Upper lobe of left lung (tissue), 4 donors: ENCODE data around the gene ZDHHC20.

Experiments used
- EP300 ChIP-seq, 4 donors: sonication (generic); formaldehyde crosslinking; IDR thresholded peaks; one replicate each; pipeline ENCODE4 v1.5.1; 2017; ENCODE audit warnings: antibody characterized with exemption in 4 of 4, control low read depth in 2 of 4
- TF ChIP-seq, protein P1 (sequence below), 6 experiments: fragments of 450-650 bp in 4 of 6; fragments of 200-600 bp in 2 of 6; sonication (generic) in 2 of 6; IDR thresholded peaks; one replicate each; pipeline ENCODE4 v1.5.1; 2016 to 2019; ENCODE audit warnings: antibody characterized with exemption in 6 of 6

DNA sequence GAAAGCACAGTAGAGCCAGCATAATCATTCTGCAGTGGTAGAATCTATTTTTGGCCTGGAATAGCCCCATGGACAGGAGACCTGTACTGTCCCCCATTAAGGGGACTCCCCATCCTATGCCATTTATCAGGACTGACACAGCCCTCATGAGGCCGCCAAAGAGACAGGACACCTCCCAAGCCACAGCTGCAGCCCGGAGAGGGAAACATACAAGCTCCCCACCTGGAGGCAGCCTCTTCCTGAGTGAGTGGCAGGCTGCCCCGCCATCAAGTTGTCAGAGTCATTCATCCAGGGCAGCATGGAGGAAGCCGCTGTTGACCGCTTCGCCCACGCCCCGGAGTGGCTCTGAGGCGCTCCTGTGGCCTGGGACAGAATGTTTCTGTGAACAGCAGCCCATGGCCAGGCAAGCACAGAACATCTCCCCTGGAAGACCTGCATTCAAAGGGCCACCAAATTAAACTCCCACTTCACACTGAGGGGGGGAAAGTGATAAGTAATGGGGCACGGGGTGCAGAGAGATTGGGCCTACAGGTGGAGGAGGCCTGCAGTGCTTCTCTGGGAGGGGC, 111.3 kb downstream of the ZDHHC20 start:
- no peak for TF ChIP-seq EP300 (IDR thresholded peaks at IDR 0.05)
- TF ChIP-seq, protein P1, sequence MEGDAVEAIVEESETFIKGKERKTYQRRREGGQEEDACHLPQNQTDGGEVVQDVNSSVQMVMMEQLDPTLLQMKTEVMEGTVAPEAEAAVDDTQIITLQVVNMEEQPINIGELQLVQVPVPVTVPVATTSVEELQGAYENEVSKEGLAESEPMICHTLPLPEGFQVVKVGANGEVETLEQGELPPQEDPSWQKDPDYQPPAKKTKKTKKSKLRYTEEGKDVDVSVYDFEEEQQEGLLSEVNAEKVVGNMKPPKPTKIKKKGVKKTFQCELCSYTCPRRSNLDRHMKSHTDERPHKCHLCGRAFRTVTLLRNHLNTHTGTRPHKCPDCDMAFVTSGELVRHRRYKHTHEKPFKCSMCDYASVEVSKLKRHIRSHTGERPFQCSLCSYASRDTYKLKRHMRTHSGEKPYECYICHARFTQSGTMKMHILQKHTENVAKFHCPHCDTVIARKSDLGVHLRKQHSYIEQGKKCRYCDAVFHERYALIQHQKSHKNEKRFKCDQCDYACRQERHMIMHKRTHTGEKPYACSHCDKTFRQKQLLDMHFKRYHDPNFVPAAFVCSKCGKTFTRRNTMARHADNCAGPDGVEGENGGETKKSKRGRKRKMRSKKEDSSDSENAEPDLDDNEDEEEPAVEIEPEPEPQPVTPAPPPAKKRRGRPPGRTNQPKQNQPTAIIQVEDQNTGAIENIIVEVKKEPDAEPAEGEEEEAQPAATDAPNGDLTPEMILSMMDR (IDR thresholded peaks at IDR 0.05), result no peak
